CD14-positive monocyte (primary cell): ENCODE data around the gene TNFRSF25. TPM values are rescaled to one million over a fixed set of nuclear protein-coding genes. Genes with fewer than 3 reads are reported as not detected.

Experiments
- DNase-seq, 3 donors: peaks; one replicate each; pipeline ENCODE4 v3.0.0-alpha.2; 2011 to 2022
- H2AFZ ChIP-seq: 2 replicates; pipeline ENCODE4 v1.6.0; 2012; ENCODE audit warnings: mild to moderate bottlenecking, low read depth, low read length, inconsistent platforms; ENCODE audit not compliant: insufficient read depth, poor library complexity, severe bottlenecking
- H3K27ac ChIP-seq, 2 donors: 1 replicate in 1 of 2; 2 replicates in 1 of 2; pipeline ENCODE4 v1.5.1; 2012 to 2013; ENCODE audit warnings: low read length in 2 of 2, control low read depth in 1 of 2, inconsistent platforms in 1 of 2, low read depth in 1 of 2, mild to moderate bottlenecking in 1 of 2
- H3K27me3 ChIP-seq, 2 donors: one replicate each; pipeline versions ENCODE4 v1.6.0 to v1.6.1; 2011 to 2013; ENCODE audit warnings: low read length in 2 of 2; ENCODE audit not compliant: control insufficient read depth in 2 of 2, insufficient read depth in 2 of 2
- H3K36me3 ChIP-seq, 2 donors: replicated peaks in 1 of 2; 1 replicate in 1 of 2; 2 replicates in 1 of 2; pipeline versions ENCODE4 v1.5.1 to v1.6.1; 2012 to 2013; ENCODE audit warnings: low read length in 2 of 2, control low read depth in 1 of 2, inconsistent platforms in 1 of 2, mild to moderate bottlenecking in 1 of 2; ENCODE audit not compliant: insufficient read depth in 2 of 2, control insufficient read depth in 1 of 2
- H3K4me1 ChIP-seq, 2 donors: 1 replicate in 1 of 2; 2 replicates in 1 of 2; pipeline versions ENCODE4 v1.5.1 to v1.6.1; 2012 to 2013; ENCODE audit warnings: low read length in 2 of 2, control low read depth in 1 of 2, inconsistent platforms in 1 of 2, mild to moderate bottlenecking in 1 of 2, moderate library complexity in 1 of 2; ENCODE audit not compliant: insufficient read depth in 2 of 2, control insufficient read depth in 1 of 2
- H3K4me2 ChIP-seq: replicated peaks from 2 replicates; pipeline ENCODE3; 2012; ENCODE audit warnings: low read length, moderate library complexity, mild to moderate bottlenecking; ENCODE audit not compliant: poor library complexity, severe bottlenecking; ENCODE audit errors: extremely low read depth
- H3K4me3 ChIP-seq, 3 experiments: fragments of 200-600 bp in 1 of 3; sonication (generic) in 1 of 3; replicated peaks in 1 of 3; 1 replicate in 2 of 3; 2 replicates in 1 of 3; pipeline ENCODE4 v1.5.1; 2011 to 2013; ENCODE audit warnings: low read length in 3 of 3, mild to moderate bottlenecking in 3 of 3, control low read depth in 2 of 3, low read depth in 2 of 3, inconsistent platforms in 1 of 3, moderate library complexity in 1 of 3
- H3K79me2 ChIP-seq: 2 replicates; pipeline ENCODE4 v1.6.0; 2012; ENCODE audit warnings: mild to moderate bottlenecking, control low read depth, inconsistent platforms, low read length, moderate library complexity; ENCODE audit not compliant: insufficient read depth
- H3K9ac ChIP-seq: 2 replicates; pipeline ENCODE4 v1.6.0; 2017; ENCODE audit warnings: low read length, mild to moderate bottlenecking; ENCODE audit not compliant: insufficient read depth, poor library complexity, severe bottlenecking
- H3K9me3 ChIP-seq, 2 donors: replicated peaks in 1 of 2; 1 replicate in 1 of 2; 2 replicates in 1 of 2; pipeline versions ENCODE4 v1.5.1 to v1.6.1; 2012 to 2013; ENCODE audit warnings: low read length in 2 of 2, control low read depth in 1 of 2; ENCODE audit not compliant: control insufficient read depth in 1 of 2, insufficient read depth in 1 of 2
- H4K20me1 ChIP-seq: 2 replicates; pipeline ENCODE4 v1.6.0; 2012; ENCODE audit warnings: mild to moderate bottlenecking, low read length, control low read depth, moderate library complexity; ENCODE audit not compliant: insufficient read depth
- H3K27ac Mint-ChIP-seq, 7 donors: one replicate each; pipeline ENCODE4 v1.8.0; 2020; ENCODE audit warnings: mild to moderate bottlenecking in 7 of 7, mixed read lengths in 7 of 7, moderate library complexity in 6 of 7, inconsistent platforms in 2 of 7
- H3K27me3 Mint-ChIP-seq, 3 donors: one replicate each; pipeline ENCODE4 v1.8.0; 2021 to 2022; ENCODE audit warnings: low read depth in 3 of 3, mild to moderate bottlenecking in 3 of 3, mixed read lengths in 3 of 3, moderate library complexity in 3 of 3, inconsistent platforms in 1 of 3
- H3K36me3 Mint-ChIP-seq, 2 donors: one replicate each; pipeline ENCODE4 v1.8.0; 2020; ENCODE audit warnings: mixed read lengths in 2 of 2, inconsistent platforms in 1 of 2, mild to moderate bottlenecking in 1 of 2
- H3K4me1 Mint-ChIP-seq: one replicate; pipeline ENCODE4 v1.8.0; 2020; ENCODE audit warnings: mild to moderate bottlenecking, mixed read lengths
- H3K4me3 Mint-ChIP-seq, 2 donors: one replicate each; pipeline ENCODE4 v1.8.0; 2020; ENCODE audit warnings: mild to moderate bottlenecking in 2 of 2, mixed read lengths in 2 of 2, moderate library complexity in 1 of 2
- H3K9me3 Mint-ChIP-seq, 7 donors: one replicate each; pipeline ENCODE4 v1.8.0; 2020 to 2022; ENCODE audit warnings: mixed read lengths in 7 of 7, mild to moderate bottlenecking in 6 of 7, moderate library complexity in 6 of 7, inconsistent platforms in 2 of 7
- WGBS: methylation state at CpG from one replicate; pipeline ENCODE4 v1.1.5; 2013; ENCODE audit warnings: missing lambda C conversion rate; ENCODE audit not compliant: insufficient coverage; 5-methylcytosine and 5-hydroxymethylcytosine counted together
- intact Hi-C, 2 donors: fragments of 100-400 bp; cut with micrococcal nuclease; formaldehyde crosslinking; loops; one replicate each; pipeline versions ENCODE4 v1.15.0 to v1.15.1; 2023
- polyA plus RNA-seq, 3 donors: library from polyadenylated mRNA; depleted of rRNA in 1 of 3; unstranded in 2 of 3; stranded (reverse) in 1 of 3; fragments of 300-500 nt in 2 of 3; fragments of >200 nt in 1 of 3; fragmentation: Illumina TruSeq in 2 of 3; gene quantifications; 1 replicate in 2 of 3; 2 replicates in 1 of 3; pipeline ENCODE4 v1.2.3, GENCODE V29; 2012 to 2021
- TF ChIP-seq, protein P1 (sequence below): fragments of 200-600 bp; IDR thresholded peaks from one replicate; pipeline ENCODE4 v1.8.0; 2022; ENCODE audit warnings: antibody characterized with exemption, mild to moderate bottlenecking

The TNFRSF25 gene
- polyA plus RNA-seq, 3 donors: 0.33 to 3.0 (median 0.48) TPM

DNA sequence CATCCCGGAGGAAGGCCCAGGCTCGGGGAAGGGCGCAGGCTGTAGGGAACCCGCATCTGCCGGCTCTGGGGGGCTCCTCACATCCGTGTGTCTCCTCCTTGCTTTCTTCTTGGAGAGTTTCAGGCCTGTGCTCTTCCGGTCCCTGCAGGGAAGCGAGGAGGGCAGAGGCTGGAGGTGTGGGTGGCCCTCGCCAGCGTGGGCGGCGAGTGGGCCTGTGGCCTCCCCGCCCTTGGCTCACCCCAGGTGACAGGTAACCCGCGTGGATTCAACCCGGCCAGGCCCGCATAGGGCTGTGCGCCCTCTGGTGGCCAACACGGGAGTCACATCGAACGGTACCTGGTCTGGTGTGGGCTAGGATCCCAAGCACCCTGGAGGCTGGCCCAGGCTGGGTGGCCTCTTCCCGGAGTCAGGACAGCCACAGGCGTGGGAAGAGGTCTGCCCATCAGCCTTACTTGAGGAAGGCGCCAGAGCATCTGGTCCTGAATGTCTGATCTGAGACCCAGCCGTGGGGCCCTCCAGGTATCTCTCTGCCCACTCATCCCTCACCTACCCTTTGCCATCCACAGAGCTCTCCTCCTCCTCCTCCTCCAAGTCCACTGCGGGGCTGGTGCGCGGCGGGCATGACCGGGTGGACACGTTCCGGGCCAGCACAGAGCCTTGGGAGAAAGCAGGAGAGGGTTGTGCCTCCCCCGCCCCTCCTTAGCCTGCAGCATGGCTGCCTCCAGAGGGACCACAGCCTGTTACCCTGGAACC lies 9.6 kb upstream of the TNFRSF25 start:
- WGBS: 32% methylated on average over 28 of the region's 33 CpGs
- H3K9me3 Mint-ChIP-seq: peaks cover 0 to 3% (median 0%) of the 10 kb centered on the region in 7 donors
- H3K4me3 Mint-ChIP-seq: no peak overlapping the region
- DNase-seq: peak; percentile 14 to 43 (median 33)
- Histone ChIP-seq H2AFZ (no peak overlapping the region), H4K20me1 (no peaks in the 10 kb centered on the region), H3K9ac (no peak overlapping the region), H3K4me3 (no peak overlapping the region), H3K9me3 (peaks cover 0 to 6% of the 10 kb centered on the region in 2 donors), H3K79me2 (no peaks in the 10 kb centered on the region), H3K27ac (no peak overlapping the region), H3K4me1 (no peaks in the 10 kb centered on the region), H3K27me3 (no peaks in the 10 kb centered on the region), H3K4me2 (no peak overlapping the region), H3K36me3 (no peaks in the 10 kb centered on the region)
- TF ChIP-seq, protein P1, sequence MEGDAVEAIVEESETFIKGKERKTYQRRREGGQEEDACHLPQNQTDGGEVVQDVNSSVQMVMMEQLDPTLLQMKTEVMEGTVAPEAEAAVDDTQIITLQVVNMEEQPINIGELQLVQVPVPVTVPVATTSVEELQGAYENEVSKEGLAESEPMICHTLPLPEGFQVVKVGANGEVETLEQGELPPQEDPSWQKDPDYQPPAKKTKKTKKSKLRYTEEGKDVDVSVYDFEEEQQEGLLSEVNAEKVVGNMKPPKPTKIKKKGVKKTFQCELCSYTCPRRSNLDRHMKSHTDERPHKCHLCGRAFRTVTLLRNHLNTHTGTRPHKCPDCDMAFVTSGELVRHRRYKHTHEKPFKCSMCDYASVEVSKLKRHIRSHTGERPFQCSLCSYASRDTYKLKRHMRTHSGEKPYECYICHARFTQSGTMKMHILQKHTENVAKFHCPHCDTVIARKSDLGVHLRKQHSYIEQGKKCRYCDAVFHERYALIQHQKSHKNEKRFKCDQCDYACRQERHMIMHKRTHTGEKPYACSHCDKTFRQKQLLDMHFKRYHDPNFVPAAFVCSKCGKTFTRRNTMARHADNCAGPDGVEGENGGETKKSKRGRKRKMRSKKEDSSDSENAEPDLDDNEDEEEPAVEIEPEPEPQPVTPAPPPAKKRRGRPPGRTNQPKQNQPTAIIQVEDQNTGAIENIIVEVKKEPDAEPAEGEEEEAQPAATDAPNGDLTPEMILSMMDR: peak; percentile 97
- no peaks in the 10 kb centered on the region for H3K4me1 Mint-ChIP-seq
- intact Hi-C loops: loop anchor here in 1 of 2 donors (5.0 kb wide), 1 partner anchor 228 kb away; no protein-coding TSS in a partner anchor
- H3K27me3 Mint-ChIP-seq: peaks cover 6 to 9% (median 6%) of the 10 kb centered on the region in 3 donors
- H3K36me3 Mint-ChIP-seq: no peaks in the 10 kb centered on the region
- peak overlapping the region in 1 of 7 donors; percentile 68 for H3K27ac Mint-ChIP-seq

DNA sequence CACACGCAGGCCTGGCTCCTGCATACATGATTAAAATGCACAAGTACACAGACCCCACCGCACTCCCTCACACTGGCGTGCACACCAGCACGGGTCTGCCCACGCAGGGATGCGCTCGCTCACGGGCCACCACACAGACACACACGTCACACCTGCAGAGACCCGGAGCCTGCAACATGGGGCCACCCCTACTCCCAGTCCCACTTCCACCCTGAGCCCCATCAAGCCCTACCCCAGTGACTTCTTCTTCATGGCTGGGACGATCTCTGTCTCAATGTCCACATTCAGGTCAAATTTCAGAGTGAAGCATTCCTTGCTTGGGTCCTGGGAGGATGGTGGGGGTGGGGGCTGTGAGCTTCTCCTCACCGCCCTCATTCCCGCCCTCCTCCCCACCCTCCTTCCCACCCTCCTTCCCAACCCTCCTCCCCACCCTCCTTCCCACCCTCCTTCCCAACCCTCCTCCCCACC lies 8.9 kb upstream of the TNFRSF25 start:
- intact Hi-C loops: loop anchor here in 1 of 2 donors (5.0 kb wide), 2 partner anchors 228 to 527 kb away; no protein-coding TSS in a partner anchor
- H3K4me3 ChIP-seq: no peak overlapping the region
- no peaks in the 10 kb centered on the region for H3K36me3 Mint-ChIP-seq

More for the DNA sequence above, 8.9 kb upstream of the TNFRSF25 start:
- H3K9me3 ChIP-seq: peaks cover 0 to 6% of the 10 kb centered on the region in 2 donors
- no peak overlapping the region for H3K4me3 Mint-ChIP-seq
- H3K36me3 ChIP-seq: no peaks in the 10 kb centered on the region
- H3K9ac ChIP-seq: no peak overlapping the region
- 91% methylated on average over 8 of the region's 13 CpGs for WGBS
- no peaks in the 10 kb centered on the region for H4K20me1 ChIP-seq
- peaks cover 6 to 7% (median 6%) of the 10 kb centered on the region in 3 donors for H3K27me3 Mint-ChIP-seq
- TF ChIP-seq, protein P1: no peak
- H3K9me3 Mint-ChIP-seq: peaks cover 0 to 3% (median 0%) of the 10 kb centered on the region in 7 donors
- H3K4me1 ChIP-seq: no peaks in the 10 kb centered on the region
- no peak for DNase-seq
- no peak overlapping the region for H3K27ac Mint-ChIP-seq
- no peak overlapping the region for H3K27ac ChIP-seq
- H3K27me3 ChIP-seq: no peaks in the 10 kb centered on the region
- H3K4me2 ChIP-seq: no peak overlapping the region
- no peaks in the 10 kb centered on the region for H3K4me1 Mint-ChIP-seq
- no peak overlapping the region for H2AFZ ChIP-seq
- no peaks in the 10 kb centered on the region for H3K79me2 ChIP-seq
